Choroid plexus epithelial cell (primary cell): ENCODE data around the gene NQO2.

ENCODE experiments used
- DNase-seq: peaks from one replicate; pipeline ENCODE4 v3.0.0-alpha.2; 2010; ENCODE audit warnings: low read depth
- H3K4me3 ChIP-seq: 2 replicates; pipeline ENCODE4 v1.5.1; 2011; ENCODE audit warnings: low read depth, mild to moderate bottlenecking, control low read depth, low read length, moderate library complexity
- CTCF ChIP-seq: conservative IDR thresholded peaks from 2 replicates; pipeline ENCODE4 v1.5.1; 2011; ENCODE audit warnings: low read depth, mild to moderate bottlenecking, control low read depth, inconsistent platforms, low read length, moderate library complexity

The NQO2 gene

GRCh38 chr6:2957696-2958330, 41.9 kb upstream of the NQO2 start:
- no peak for DNase-seq
- H3K4me3 ChIP-seq, result no peak overlapping the region
- TF ChIP-seq CTCF, result no peak

GRCh38 chr6:2958331-2958711, 41.4 kb upstream of the NQO2 start:
- TF ChIP-seq CTCF, result no peak
- DNase-seq, result no peak
- no peak overlapping the region for H3K4me3 ChIP-seq

GRCh38 chr6:2958776-2959175, 40.9 kb upstream of the NQO2 start:
- TF ChIP-seq CTCF, result no peak
- DNase-seq, result no peak
- no peak overlapping the region for H3K4me3 ChIP-seq

GRCh38 chr6:2959909-2960719, 39.6 kb upstream of the NQO2 start:
- no peak overlapping the region for H3K4me3 ChIP-seq
- TF ChIP-seq CTCF, result no peak
- DNase-seq, result peak; percentile 47

- DNase-seq, result no peak
- no peak overlapping the region for H3K4me3 ChIP-seq
- no peak for TF ChIP-seq CTCF
Measured at GRCh38 chr6:2960935-2961334, 38.8 kb upstream of the NQO2 start.

- TF ChIP-seq CTCF, result no peak
- DNase-seq, result no peak
- no peak overlapping the region for H3K4me3 ChIP-seq
Measured at GRCh38 chr6:2961506-2961905, 38.2 kb upstream of the NQO2 start.

GRCh38 chr6:2962004-2962403, 37.7 kb upstream of the NQO2 start:
- no peak overlapping the region for H3K4me3 ChIP-seq
- DNase-seq, result no peak
- no peak for TF ChIP-seq CTCF
